Measurements from ENCODE around the gene UBAC1.
"Not testable (repeated sequence)": the region's sequence is repeated elsewhere in the genome, so short reads cannot be mapped to it uniquely, and the experiment has no call there.

Gene UBAC1

DNA sequence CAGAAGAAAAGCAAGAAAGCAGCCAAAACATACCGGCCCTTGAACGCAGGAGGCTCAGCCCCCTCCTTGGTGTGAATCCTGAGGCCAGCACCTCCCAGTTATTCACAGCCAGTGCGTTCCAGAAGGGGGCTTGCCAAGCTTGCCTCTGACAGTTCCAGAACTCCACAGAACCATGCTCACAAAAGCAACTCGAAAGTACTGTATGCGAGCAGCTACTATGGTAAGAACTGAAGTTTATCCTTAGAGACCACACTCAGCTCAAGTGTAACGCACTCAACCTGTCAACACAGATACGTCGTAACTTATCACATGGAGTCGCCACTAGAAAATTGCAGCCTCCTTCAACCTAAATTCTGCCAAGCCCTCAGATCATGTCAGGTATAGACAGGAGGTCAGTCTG, 1.4 kb downstream of the UBAC1 start:
- no peak for DNase-seq (ENCODE audit: low read depth)

DNA sequence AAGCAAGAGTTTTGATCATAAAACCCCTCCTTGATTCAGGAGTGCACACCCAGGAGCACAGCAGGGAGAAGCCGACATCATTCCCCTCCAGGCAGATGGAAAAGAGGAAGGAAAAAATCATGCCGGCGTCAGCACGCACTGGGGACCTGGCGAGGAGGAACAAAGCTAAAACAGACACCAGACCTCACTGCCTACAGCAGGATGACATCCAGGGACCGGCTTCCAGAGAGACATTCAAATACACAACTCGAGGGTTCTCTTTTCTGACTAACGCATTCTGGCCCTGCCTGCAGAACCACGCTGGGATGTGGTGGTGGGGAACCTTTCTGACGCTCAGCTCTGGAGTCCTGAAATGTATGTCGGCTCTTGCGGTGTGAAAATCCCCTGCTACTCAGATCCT, 2.7 kb downstream of the UBAC1 start:
- DNase-seq (ENCODE audit: low read depth) = no peak

DNA sequence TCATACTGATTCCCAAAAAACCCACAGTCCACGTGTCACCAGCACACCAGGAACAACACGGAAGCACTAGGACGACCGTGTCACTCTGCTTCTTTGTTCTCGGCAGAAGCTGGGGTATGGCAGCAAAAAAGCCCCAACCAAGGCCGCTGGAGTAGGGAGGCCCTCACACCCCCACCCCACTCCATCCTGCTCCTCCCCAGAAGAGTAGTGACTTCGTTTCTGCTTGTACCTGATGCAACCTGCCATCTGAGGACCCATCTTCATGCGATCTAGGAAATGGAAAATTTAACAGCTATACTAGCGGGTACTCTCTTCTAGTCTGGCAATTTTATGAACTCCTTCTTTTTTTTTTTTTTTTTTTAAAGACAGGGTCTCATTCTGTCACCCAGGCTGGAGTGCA, 3.7 kb downstream of the UBAC1 start:
- DNase-seq (ENCODE audit: low read depth) = no peak

DNA sequence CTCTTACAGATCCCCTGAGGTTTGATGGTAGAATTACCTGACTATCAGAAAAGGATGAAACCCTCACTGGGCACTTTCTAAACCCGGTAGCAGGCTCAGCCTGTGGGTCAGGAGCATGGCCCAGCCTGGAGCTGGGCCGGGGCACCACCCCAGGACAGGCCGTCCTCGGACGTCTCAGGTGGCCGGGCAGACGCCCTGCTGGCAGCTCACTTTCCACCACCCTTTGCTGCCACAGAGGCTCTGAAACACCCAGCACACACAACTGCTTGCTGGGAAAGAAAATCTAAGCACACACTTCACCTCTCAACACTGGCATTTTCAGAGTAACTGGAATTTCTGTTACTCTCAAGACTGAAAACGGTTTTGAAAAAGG, 4.4 kb downstream of the UBAC1 start:
- DNase-seq (ENCODE audit: low read depth) = no peak

DNA sequence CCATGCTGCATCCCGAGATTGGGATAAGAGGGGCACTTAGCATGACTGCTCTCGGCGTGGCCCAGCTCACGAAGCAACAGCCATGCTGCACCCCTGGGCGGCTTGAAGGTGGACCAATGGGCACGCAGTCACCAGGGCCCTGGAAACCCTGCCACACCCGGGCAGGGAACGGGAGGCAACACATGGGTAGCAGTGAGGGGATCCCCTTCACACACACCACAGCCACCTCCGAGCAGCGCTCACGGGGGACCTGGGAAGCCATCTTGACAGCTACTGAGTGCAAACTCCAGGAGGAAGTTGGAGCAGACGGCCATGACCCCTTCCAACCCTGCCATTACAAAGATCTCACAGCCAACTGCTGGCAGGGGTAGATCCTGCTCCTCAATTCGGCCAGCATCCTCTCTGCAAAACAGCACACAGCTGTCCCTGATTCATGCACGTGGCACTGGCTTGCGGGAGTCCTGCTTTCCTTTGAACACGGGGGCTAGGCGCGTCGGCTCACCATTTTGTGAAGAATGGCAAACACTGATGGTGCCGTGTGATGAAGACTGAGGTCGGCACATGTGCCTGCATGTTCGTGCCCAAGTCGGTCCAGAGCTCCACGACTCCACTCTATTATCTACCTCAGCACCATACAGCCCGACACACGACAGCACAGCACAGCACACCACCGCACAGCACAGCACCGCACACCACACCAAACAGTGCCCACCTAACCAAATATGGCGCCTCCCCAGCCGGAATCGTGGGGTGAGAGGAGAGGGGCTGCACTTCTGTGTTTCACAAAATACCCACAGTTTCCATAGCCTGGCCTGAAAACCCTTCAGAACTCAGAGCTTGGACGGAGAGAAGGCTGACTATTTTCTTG, 5.0 kb downstream of the UBAC1 start:
- no peak for DNase-seq (ENCODE audit: low read depth)

DNA sequence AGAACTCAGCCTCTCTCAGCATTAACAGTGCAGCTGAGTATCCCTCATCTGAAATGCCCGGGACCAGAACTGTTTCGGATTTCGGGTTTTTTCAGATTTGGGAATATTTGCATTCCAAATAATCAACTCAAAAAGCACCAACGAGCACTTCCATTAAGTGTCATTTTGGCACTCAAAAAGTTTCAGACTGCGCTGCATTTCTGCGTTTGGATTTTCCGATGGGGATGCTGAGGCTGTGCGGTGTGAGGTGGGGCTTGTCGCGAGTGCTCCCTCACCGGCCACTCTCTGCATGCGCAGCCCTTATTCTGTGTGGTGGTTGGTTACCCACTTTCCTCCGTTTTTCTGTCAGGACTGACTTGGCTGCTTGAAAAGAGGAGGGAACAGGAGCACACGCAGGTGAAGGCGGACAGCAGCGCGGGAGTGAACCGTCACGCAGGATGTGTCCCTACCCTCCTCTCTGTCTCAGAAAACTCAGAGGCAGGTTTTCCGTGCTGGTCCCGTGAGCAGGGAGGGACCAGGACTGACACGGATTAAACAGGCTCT, 8.4 kb downstream of the UBAC1 start:
- DNase-seq (ENCODE audit: low read depth) = no peak

DNA sequence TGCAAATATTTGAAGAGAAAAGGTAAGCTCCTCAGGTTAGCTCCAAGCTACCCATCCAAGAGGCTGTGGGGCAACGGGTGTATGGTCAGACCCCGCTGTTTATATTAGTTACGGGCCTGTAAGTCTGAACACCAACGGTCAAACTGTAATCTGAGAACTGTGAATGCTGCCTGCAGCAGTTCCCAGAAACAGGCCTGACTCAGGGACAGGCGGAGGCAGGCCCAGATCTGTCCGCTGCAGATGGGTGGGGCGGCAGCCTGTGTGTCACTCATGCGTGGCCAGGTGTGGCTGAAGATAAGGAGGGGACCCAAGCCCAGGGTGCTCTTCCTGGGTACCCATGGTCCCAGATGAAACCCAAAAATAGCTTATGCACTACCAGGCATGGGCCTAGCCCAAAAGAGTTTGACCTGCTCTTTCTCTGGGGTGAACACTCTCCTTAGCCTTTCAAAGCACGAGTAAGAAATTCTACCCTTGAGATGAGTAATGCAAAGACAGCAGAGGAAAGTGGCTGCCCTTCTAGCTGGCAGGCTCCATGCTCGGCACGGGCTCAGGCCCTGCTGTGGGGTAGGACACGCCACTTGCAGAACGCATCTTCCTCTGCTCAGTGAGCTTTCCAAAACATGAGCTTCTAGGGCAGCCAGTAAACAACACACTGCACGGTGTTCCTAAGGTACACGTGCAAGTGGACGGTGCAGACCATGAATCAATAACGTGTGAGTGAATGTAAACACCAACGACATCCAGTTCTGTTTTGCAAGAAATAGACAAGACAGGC, 9.1 kb downstream of the UBAC1 start:
- no peak for DNase-seq (ENCODE audit: low read depth)

DNA sequence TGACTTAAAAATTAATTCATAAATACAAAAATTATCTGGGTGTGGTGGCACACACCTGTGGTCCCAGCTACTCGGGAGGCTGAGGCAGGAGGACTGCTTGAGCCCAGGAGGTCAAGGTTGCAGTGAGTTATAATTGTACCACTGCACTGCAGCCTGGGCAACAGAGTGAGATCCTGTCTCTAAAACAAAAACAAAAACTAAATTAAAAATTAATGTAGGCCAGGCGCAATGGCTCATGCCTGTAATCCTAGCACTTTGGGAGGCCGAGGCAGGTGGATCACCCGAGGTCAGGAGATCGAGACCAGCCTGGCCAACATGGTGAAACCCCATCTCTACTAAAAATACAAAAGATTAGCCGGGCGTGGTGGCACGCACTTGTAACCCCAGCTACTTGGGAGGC, 9.9 kb downstream of the UBAC1 start:
- not testable (repeated sequence) for DNase-seq (ENCODE audit: low read depth)

DNA sequence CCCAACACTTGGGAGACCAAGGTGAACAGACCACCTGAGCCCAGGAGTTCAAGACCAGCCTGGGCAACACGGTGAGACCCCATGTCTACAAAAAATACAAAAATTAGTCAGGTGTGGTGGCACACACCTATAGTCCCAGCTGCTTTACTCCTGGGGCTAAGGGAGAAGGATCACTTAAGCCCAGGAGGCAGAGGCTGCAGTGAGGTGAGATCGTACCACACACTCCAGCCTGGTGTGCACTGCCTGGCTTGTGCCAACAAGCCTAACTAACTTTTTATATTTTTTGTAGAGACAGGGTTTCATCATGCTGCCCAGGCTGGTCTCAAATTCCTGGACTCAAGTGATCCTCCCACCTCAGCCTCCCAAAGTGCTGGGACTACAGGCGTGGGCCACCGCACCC, 10.3 kb downstream of the UBAC1 start:
- DNase-seq (ENCODE audit: low read depth) = not testable (repeated sequence)

DNA sequence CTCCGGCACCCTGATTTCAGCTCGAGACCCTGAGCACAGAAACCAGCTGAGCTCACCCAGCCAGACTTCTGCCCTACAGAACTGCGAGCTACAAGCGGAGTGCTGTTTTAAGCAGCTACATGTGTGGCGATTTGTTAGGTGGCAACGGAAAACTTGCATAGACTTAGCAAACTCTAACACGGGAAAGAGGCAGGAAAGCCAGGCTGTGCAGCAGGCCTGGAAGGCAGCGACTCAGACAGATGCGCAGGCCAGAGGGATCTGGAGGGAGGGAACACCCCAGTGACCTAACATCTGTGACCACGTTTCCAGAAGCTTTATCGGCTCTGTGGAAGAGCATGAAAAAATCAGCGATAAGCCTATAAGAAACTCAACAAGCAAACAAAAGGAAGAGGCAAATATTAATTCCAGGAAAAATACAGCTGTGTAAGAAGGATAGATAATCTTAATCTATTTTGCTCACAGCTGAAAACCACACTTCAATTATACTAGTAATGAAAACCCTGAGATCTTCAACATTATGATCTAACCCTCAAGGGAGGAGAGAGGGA, 11.0 kb downstream of the UBAC1 start:
- DNase-seq (ENCODE audit: low read depth) = no peak

DNA sequence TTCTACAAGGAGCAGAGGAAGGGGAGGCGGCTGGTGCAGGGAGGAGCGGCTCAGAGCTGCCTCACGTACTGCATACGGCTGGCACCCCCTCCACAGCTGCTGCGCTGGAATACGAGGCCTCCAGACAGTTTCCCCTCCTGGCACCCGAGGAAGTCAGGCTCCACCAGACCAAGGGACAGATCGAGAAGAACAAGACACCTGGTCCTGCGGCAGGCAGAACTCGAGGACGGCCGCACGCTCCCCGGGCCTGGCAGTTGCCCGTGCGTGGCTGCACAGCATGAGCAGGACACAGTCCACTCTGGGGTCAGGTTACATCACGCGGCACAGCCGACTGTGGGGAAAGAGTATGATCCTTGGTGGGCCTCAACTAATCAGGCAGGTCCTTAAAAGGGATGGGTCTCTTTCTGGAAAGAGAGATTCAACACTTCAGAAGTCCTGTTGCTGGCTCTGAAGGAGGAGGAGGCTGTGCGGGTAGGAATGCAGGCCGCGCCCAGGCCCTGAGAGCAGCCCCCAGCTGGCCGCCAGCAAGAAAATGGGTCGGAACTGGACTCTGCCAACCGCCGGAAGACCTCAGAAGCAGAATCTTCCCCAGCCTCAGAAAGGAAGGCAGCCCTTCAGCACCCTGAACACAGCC, 11.6 kb downstream of the UBAC1 start:
- no peak for DNase-seq (ENCODE audit: low read depth)

DNA sequence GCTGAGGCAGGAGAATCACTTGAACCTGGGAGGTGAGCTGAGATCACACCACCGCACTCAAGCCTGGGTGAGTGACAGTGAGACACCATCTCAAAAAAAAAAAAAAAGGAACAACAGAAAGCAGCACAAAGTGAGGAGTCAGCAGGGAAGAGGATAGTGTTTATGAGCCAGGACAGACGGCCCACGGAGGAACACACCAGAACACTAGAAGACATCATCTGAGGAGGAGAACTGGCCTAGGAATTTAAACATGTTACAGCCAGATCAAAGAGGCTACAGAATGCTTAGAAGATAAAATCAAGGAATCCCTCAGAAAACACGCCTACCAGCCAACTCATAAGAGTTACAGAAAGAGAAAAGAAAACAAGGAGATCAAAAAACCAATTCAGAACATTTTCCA, 12.2 kb downstream of the UBAC1 start:
- DNase-seq (ENCODE audit: low read depth) = no peak

DNA sequence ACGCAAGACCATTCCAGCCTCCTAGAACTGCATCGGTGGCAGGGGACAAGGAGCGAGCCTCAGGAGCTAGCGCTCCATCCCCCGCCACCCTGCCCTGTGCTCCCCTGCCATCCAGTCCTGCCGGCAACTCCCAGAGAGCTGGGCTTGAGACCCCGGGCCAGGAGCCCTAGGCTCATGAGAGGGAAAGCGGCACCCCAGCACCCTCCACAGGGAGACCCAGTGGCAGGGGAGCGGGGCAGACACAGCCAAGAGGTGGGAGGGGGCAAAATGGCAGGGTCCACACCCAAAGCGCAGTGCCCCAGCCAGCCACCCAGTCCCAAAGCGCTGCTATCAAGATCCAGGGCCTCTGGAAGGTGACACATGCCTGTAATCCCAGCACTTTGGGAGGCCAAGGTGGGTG, 12.7 kb downstream of the UBAC1 start:
- DNase-seq (ENCODE audit: low read depth) = no peak

DNA sequence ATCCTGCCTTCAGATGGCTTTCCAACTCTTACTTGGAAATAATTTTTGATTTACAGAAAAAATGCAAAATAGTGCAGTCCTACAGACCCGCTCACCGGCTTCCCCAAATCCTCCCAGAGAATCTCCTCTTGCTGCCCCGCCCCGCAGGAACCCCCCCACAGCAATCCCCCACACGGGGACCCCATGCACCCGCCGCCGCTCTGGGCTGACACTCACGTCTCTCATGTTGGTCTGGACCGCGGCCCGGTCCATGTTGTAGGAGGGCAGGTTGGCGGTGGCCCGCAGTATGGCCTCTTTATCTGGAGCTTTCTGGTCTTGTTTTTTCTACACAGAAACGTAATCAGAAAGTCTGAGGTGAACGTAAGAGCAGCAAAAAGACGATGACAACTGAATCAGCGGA, 13.6 kb downstream of the UBAC1 start:
- no peak for DNase-seq (ENCODE audit: low read depth)

DNA sequence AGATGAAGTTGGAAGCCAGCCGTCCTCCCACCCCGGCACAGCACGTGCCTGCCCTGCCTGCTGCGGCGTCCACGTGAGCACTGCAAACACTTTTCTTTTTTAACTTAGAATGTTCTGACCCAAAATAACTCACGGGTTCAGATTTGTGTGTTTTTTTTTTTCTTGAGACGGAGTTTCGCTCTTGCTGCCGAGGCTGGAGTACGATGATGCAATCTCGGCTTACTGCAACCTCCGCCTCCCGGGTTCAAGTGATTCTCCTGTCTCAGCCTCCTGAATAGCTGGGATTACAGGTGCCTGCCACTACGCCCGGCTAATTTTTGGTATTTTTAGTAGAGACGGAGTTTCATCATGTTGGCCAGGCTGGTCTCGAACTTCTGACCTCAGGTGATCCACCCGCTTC, 14.1 kb downstream of the UBAC1 start:
- not testable (repeated sequence) for DNase-seq (ENCODE audit: low read depth)

DNA sequence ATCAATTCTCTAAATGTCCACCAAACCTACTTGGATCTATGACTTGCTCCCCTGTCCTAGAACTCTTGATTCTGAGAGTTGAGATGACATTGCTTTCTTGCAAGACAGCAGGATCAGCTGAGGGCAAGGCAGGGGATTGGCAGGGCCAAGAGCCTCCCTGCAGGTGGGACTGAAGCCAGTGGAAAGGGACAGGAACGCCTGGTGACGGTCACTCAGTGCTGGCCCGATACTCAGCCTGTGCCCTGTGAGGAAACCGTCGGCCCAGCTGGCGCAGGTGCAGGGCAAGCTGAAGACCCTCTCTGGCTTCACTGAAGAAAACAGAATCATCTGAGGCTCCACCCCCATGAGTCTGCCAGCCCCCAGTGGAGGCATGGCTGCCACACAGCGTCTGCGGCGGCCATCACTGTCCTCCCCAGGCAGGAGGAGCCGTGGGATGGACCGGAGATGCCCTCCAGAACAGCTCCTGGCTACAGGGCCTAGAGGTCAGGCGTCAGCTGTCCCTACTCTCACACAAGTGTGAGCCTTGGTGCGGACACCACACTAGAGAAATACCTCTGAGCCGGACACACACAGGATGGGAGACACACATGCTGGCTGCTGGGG, 14.7 kb downstream of the UBAC1 start:
- DNase-seq (ENCODE audit: low read depth) = no peak

DNA sequence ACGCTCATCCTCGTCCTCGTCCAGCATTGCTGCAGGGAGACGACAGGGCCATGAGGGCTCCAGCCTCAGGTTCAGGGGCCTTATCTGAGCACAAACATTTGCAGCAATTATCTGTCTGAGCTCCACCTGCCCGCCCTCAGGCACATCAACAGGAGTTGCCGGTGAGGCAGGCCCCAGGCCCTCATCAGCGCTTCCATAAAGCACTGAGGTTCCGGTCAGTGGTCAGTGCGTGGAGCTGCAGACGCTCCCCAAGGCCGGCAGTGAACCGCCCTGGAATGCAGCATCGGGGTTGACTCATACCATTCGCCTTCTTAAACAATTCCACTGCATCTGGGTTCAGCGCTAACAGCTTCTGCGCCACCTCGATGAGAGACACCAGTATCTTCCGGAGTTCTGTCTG, 15.2 kb downstream of the UBAC1 start:
- DNase-seq (ENCODE audit: low read depth) = no peak

DNA sequence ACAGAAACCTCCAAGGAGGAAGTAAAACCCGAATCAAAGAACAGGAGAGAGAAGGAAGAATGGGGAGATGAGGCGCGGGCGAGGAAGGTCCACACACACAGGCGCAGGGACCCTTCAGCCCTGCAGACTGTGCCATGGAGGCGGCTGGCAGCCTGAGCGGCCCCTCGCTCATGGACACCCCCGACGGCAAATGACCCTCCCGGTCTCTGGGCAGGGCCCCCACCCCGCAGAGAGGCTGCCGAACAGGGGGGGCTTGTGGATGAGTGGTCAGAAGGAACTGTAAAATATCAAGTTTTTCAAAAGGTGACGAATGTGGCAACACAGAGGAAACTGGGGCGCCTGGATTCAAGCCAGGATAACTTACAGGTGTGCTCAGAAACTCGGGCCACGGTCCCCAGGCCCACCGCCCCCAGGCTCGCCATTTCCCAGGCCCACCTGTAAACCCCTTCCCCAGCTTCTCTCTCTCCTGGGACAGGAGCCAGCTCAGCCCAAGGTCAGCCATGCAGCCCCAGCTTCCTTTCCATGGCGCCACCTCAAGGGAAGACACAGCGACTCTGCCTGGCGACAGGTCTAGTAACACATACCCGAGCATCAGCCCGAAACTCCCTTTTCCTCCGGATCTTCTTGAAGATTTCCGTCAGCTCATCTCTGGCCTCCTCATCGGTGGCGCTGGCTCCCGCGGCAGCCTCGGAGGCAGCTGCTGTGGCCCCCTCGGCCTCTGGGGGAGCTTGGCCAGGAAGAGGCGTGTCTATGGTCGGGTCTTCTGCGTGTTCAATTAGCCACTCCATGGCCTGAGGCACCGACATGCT, 16.5 kb downstream of the UBAC1 start:
- no peak for DNase-seq (ENCODE audit: low read depth)

DNA sequence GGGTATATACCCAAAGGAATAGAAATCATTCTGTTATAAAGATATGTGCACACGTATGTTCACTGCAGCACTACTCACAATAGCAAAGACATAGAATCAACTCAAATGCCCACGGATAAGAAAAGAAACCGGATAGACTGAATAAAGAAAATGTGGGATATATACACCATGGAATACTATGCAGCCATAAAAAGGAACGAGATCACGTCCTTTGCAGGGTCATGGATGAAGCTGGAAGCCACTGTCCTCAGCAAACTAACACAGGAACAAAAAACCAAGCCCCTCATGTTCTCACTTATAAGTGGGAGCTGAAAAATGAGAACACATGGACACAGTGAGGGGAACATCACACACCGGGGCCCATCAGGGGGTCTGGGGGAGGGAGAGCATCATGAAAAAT, 17.6 kb downstream of the UBAC1 start:
- not testable (repeated sequence) for DNase-seq (ENCODE audit: low read depth)

DNA sequence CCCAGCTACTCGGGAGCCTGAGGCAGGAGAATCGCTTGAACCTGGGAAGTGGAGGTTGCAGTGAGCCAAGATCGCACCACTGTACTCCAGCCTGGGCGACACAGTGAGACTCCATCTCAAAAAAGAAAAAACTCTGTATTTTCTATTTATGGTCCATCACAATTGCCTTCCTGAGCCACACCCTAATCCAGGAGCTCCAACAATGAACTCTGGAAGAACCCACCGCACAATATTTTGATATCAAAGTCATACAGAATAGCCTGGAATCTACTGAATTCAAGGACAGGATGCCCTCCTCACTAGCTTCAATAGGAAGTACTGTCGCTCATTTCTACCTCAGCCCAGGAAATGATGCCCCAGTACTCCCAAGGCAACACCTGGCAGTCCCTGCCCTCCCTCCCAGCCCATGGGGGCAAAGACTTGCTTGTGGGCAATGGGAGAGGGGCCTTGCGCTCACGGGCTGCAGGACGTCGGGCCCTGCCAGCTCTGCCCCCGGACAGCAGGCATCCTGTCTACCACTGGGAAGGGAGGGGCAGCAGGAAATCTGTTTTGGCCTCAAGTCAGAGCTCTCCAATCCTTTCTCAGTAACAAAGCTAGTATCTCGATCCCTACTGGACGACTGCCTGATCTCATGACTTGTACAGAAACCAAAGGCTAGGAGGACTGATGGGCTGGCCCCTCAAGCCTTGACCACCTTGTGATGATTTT, 19.7 kb downstream of the UBAC1 start:
- no peak for DNase-seq (ENCODE audit: low read depth)

All from stimulated activated CD8-positive, alpha-beta memory T cell treated with anti-CD3 and anti-CD28 coated beads, Interleukin-15, amount 100 ng/mL, for 1 hour (primary cell).